ENCODE measurements around the gene FOXJ2.

GRCh38 chr12:8057306-8057705 lies 24.8 kb downstream of the FOXJ2 start:
- no peak for TF ChIP-seq POLR2A (IDR thresholded peaks at IDR 0.05; ENCODE audit: low read length)
- TF ChIP-seq GATA1 (IDR thresholded peaks at IDR 0.05; ENCODE audit: low read depth, low read length), result no peak

Measured in erythroblast (primary cell).